K562 (cell line): ENCODE measurements around the gene NR0B2. TPM values are rescaled to one million over a fixed set of nuclear protein-coding genes. Genes with fewer than 3 reads are reported as not detected.

Experiments
- ARID1B ChIP-seq: fragments of 450-650 bp; IDR thresholded peaks from 2 replicates; pipeline ENCODE4 v1.6.1; 2016; ENCODE audit warnings: antibody characterized with exemption, mild to moderate bottlenecking, inconsistent platforms
- ATF7 ChIP-seq: fragments of 450-650 bp; IDR thresholded peaks from 2 replicates; pipeline ENCODE4 v1.7.1; 2014; ENCODE audit warnings: mild to moderate bottlenecking, moderate library complexity
- CBFA2T2 ChIP-seq: fragments of 450-650 bp; conservative IDR thresholded peaks from 2 replicates; pipeline ENCODE4 v1.6.1; 2017; ENCODE audit warnings: mild to moderate bottlenecking
- CTBP1 ChIP-seq: fragments of 450-650 bp; IDR thresholded peaks from 2 replicates; pipeline ENCODE4 v1.6.1; 2016; ENCODE audit warnings: borderline replicate concordance
- GATAD2B ChIP-seq: fragments of 450-650 bp; IDR thresholded peaks from 2 replicates; pipeline ENCODE4 v1.6.1; 2017; ENCODE audit warnings: mild to moderate bottlenecking, borderline replicate concordance
- HNRNPK ChIP-seq: fragments of 200-400 bp; formaldehyde crosslinking; IDR thresholded peaks from one replicate; pipeline ENCODE4 v1.6.1; 2018; ENCODE audit warnings: mild to moderate bottlenecking, low read depth, low read length; ENCODE audit not compliant: poor library complexity, severe bottlenecking
- HNRNPLL ChIP-seq: fragments of 200-400 bp; formaldehyde crosslinking; IDR thresholded peaks from 2 replicates; pipeline ENCODE4 v1.6.1; 2017; ENCODE audit warnings: low read length, low read depth, mild to moderate bottlenecking; ENCODE audit not compliant: poor library complexity, severe bottlenecking
- KDM5B ChIP-seq: fragments of 200-600 bp; sonication (generic); IDR thresholded peaks from 2 replicates; pipeline ENCODE4 v1.6.1; 2012; ENCODE audit warnings: low read depth, mild to moderate bottlenecking, moderate library complexity, low read length, control low read depth, inconsistent platforms; ENCODE audit not compliant: insufficient replicate concordance
- MEF2D ChIP-seq: conservative IDR thresholded peaks from 2 replicates; pipeline ENCODE4 v1.6.1; 2016; ENCODE audit warnings: low read depth, missing genetic modification characterization, missing compliant biosample characterization
- MTA3 ChIP-seq: fragments of 450-650 bp; formaldehyde crosslinking; IDR thresholded peaks from 2 replicates; pipeline ENCODE4 v1.6.1; 2017; ENCODE audit warnings: mild to moderate bottlenecking, borderline replicate concordance
- NFRKB ChIP-seq: fragments of 450-650 bp; IDR thresholded peaks from 2 replicates; pipeline ENCODE4 v1.6.1; 2016; ENCODE audit warnings: low read depth
- NRF1 ChIP-seq, 2 experiments: fragments of 450-650 bp; IDR thresholded peaks in 1 of 2; conservative IDR thresholded peaks in 1 of 2; 2 replicates each; pipeline ENCODE4 v1.6.1; 2014; ENCODE audit warnings: mild to moderate bottlenecking in 2 of 2
- PTRF ChIP-seq: fragments of 450-650 bp; IDR thresholded peaks from 2 replicates; pipeline ENCODE4 v1.6.1; 2016; ENCODE audit warnings: mild to moderate bottlenecking, missing genetic modification characterization, missing compliant biosample characterization
- RBFOX2 ChIP-seq: fragments of 200-400 bp; formaldehyde crosslinking; IDR thresholded peaks from 2 replicates; pipeline ENCODE4 v1.6.1; 2017; ENCODE audit warnings: low read depth, mild to moderate bottlenecking, low read length, moderate library complexity
- SMARCA4 ChIP-seq: fragments of 450-650 bp; IDR thresholded peaks from 2 replicates; pipeline ENCODE4 v1.6.1; 2016
- TRIM24 ChIP-seq, 2 experiments: fragments of 450-650 bp; IDR thresholded peaks; 2 replicates each; pipeline ENCODE4 v1.6.1; 2016
- ZNF408 ChIP-seq: fragments of 250-450 bp; sonication (Bioruptor Pico); IDR thresholded peaks from 2 replicates; pipeline ENCODE4 v1.4.0; 2020; ENCODE audit warnings: low read depth, mild to moderate bottlenecking, moderate library complexity
- polyA plus RNA-seq, 8 experiments: library from polyadenylated mRNA; depleted of rRNA in 4 of 8; stranded (reverse) in 5 of 8; unstranded in 3 of 8; fragments of >200 nt; fragmentation: Nextera tagmentation in 2 of 8; fragmentation: Illumina TruSeq in 1 of 8; extraction: Ambion mirVana in 2 of 8; extraction: Trizol in 1 of 8; gene quantifications; 2 replicates each; pipeline versions ENCODE4 v1.2.1 to v1.2.3, GENCODE V29; 2011 to 2014; ENCODE audit warnings: inconsistent platforms in 1 of 8, missing spikeins in 1 of 8
- total RNA-seq, 7 experiments: library from RNA; depleted of rRNA in 6 of 7; stranded (reverse); fragments of >200 nt in 6 of 7; fragmentation: Illumina TruSeq in 2 of 7; extraction: Trizol in 2 of 7; gene quantifications; 2 replicates each; pipeline versions ENCODE4 v1.2.1 to v1.2.3, GENCODE V29; 2011 to 2021; ENCODE audit warnings: low replicate concordance in 1 of 7
- TF ChIP-seq, protein P1 (sequence below), 2 experiments: IDR thresholded peaks; 2 replicates each; pipeline ENCODE4 v1.6.1; 2011; ENCODE audit warnings: borderline replicate concordance in 1 of 2, control low read depth in 1 of 2, low read depth in 1 of 2, low read length in 1 of 2, mild to moderate bottlenecking in 1 of 2, mixed read lengths in 1 of 2, moderate library complexity in 1 of 2; ENCODE audit not compliant: insufficient read depth in 1 of 2, insufficient read length in 1 of 2, poor library complexity in 1 of 2, severe bottlenecking in 1 of 2; ENCODE audit errors: extremely low read depth in 1 of 2
- TF ChIP-seq, protein P2 (sequence below), 2 experiments: fragments of 250-450 bp in 1 of 2; fragments of 450-650 bp in 1 of 2; sonication (Bioruptor Pico) in 1 of 2; IDR thresholded peaks; 2 replicates each; pipeline versions ENCODE4 v1.6.1 to v1.8.0; 2016 to 2021; ENCODE audit warnings: mild to moderate bottlenecking in 2 of 2, moderate library complexity in 2 of 2, missing compliant biosample characterization in 1 of 2, missing genetic modification characterization in 1 of 2
- TF ChIP-seq, protein P3 (sequence below): fragments of 250-450 bp; sonication (Bioruptor Pico); IDR thresholded peaks from 2 replicates; pipeline ENCODE4 v1.4.0; 2020; ENCODE audit warnings: mild to moderate bottlenecking
- TF ChIP-seq, protein P4 (sequence below): fragments of 250-450 bp; sonication (Bioruptor Pico); IDR thresholded peaks from 2 replicates; pipeline ENCODE4 v1.9.0; 2021; ENCODE audit warnings: mild to moderate bottlenecking, inconsistent platforms

The NR0B2 gene
- total and polyA plus RNA-seq, 9 of the 15 experiments (the other 6 are each of a cell fraction or from before 2014, with no cell fraction given), result not detected

DNA sequence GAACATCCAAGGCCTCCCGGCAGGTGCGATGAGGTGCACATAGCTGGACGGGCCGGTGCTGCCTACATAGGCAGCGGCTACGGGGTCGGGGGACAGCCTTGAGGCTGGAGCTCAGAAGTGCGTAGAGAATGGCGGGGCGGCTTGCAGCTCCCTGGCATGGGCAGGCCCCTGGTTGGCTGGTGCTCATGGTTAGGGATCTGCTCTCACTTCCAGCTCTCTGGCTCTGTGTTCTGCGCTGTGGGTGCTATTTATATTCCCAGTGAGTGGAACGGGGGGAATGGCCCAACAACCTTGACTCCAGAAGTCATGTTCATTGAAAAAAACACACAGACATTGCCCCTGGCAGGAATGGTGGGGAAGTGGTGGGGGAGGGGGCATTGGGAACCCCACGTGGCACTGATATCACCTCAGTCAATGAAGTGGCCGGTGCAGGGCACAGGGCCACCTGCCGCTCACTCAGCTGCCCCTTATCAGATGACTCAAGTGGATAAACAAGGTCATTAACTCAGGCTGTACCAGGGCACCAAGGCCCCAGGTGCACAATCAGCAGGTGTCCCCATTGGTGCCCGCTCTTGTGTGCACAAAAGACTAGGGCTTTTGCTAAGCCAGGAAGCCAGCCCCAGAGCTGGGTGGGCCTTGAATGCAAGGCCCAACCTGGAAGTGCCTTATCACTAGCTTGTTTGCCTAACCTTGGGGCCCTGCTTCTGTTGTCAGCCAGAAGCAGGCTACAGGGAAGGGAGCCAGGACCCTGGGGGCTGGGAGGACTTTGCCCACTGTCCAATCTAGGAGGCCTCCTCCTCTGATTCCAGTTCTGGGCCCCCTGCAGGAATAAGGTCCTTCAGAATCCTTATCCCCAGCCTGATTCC lies at the start of gene NR0B2 (continued):
- TF ChIP-seq, protein P1, sequence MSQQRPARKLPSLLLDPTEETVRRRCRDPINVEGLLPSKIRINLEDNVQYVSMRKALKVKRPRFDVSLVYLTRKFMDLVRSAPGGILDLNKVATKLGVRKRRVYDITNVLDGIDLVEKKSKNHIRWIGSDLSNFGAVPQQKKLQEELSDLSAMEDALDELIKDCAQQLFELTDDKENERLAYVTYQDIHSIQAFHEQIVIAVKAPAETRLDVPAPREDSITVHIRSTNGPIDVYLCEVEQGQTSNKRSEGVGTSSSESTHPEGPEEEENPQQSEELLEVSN (IDR thresholded peaks at IDR 0.05; ENCODE audit: borderline replicate concordance in 1 of 2, extremely low read depth in 1 of 2, insufficient read depth in 1 of 2, insufficient read length in 1 of 2, low read depth in 1 of 2, low read length in 1 of 2, poor library complexity in 1 of 2, severe bottlenecking in 1 of 2), result peak in 1 of 2 experiments; percentile 33
- TF ChIP-seq CTBP1 (peak; percentile 57; the same call in 1 of the 2 replicates), SMARCA4 (peak; percentile 76), MTA3 (peak; percentile 77; the same call in 1 of the 2 replicates), GATAD2B (peak; percentile 56; the same call in 1 of the 2 replicates), PTRF (tag) (peak; percentile 42; the same call in 1 of the 2 replicates), ARID1B (peak; percentile 70), HNRNPLL (peak; percentile 17), CBFA2T2 (peak; percentile 44), MEF2D (peak; percentile 39; the same call in 1 of the 2 replicates), ATF7 (0 out of 2 replicates have a peak, but pooled peaks have one; percentile 21), RBFOX2 (peak; percentile 45; the same call in 1 of the 2 replicates), NFRKB (peak; percentile 59; the same call in 1 of the 2 replicates), ZNF408 (CRISPR knock-in tag) (no peak), TRIM24 (IDR thresholded peaks at IDR 0.05) (peak in 1 of 2 experiments; percentile 9; a peak in 1 of 4 replicates), HNRNPK (no peak), NRF1 (conservative IDR thresholded peaks at IDR 0.05 in 1 of 2, IDR thresholded peaks at IDR 0.05 in 1 of 2) (0 out of 4 replicates have a peak, but pooled peaks of 1 of the 2 experiments have one; percentile 10), KDM5B (no peak)
- TF ChIP-seq, protein P2, sequence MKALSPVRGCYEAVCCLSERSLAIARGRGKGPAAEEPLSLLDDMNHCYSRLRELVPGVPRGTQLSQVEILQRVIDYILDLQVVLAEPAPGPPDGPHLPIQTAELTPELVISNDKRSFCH (CRISPR knock-in tag; IDR thresholded peaks at IDR 0.05), result no peak
- TF ChIP-seq, protein P2 (tag; IDR thresholded peaks at IDR 0.05), result peak; percentile 94
- TF ChIP-seq, protein P3, sequence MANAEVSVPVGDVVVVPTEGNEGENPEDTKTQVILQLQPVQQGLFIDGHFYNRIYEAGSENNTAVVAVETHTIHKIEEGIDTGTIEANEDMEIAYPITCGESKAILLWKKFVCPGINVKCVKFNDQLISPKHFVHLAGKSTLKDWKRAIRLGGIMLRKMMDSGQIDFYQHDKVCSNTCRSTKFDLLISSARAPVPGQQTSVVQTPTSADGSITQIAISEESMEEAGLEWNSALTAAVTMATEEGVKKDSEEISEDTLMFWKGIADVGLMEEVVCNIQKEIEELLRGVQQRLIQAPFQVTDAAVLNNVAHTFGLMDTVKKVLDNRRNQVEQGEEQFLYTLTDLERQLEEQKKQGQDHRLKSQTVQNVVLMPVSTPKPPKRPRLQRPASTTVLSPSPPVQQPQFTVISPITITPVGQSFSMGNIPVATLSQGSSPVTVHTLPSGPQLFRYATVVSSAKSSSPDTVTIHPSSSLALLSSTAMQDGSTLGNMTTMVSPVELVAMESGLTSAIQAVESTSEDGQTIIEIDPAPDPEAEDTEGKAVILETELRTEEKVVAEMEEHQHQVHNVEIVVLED, result peak; percentile 26; the same call in 1 of the 2 replicates
- TF ChIP-seq, protein P4, sequence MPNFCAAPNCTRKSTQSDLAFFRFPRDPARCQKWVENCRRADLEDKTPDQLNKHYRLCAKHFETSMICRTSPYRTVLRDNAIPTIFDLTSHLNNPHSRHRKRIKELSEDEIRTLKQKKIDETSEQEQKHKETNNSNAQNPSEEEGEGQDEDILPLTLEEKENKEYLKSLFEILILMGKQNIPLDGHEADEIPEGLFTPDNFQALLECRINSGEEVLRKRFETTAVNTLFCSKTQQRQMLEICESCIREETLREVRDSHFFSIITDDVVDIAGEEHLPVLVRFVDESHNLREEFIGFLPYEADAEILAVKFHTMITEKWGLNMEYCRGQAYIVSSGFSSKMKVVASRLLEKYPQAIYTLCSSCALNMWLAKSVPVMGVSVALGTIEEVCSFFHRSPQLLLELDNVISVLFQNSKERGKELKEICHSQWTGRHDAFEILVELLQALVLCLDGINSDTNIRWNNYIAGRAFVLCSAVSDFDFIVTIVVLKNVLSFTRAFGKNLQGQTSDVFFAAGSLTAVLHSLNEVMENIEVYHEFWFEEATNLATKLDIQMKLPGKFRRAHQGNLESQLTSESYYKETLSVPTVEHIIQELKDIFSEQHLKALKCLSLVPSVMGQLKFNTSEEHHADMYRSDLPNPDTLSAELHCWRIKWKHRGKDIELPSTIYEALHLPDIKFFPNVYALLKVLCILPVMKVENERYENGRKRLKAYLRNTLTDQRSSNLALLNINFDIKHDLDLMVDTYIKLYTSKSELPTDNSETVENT, result 0 out of 2 replicates have a peak, but pooled peaks have one; percentile 60
